Measurements from ENCODE around the gene NINJ1.

Gene NINJ1

DNA sequence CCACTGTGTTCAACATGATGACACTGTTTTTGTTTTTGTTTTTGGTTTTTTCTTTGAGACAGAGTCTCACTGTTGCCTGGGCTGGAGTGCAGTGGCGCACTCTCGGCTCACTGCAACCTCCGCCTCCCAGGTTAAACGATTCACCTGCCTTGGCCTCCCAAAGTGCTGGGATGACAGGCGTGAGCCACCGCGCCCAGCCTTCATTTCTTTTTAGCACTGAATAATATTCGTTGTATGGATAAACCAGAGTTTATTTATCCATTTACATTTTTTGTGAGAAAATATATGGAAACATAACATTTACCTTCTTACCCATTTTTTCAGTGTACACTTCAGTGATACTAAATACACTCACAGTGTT lies 33.8 kb downstream of the NINJ1 start:
- no peak for DNase-seq (ENCODE audit: low read depth, low spot score)

DNA sequence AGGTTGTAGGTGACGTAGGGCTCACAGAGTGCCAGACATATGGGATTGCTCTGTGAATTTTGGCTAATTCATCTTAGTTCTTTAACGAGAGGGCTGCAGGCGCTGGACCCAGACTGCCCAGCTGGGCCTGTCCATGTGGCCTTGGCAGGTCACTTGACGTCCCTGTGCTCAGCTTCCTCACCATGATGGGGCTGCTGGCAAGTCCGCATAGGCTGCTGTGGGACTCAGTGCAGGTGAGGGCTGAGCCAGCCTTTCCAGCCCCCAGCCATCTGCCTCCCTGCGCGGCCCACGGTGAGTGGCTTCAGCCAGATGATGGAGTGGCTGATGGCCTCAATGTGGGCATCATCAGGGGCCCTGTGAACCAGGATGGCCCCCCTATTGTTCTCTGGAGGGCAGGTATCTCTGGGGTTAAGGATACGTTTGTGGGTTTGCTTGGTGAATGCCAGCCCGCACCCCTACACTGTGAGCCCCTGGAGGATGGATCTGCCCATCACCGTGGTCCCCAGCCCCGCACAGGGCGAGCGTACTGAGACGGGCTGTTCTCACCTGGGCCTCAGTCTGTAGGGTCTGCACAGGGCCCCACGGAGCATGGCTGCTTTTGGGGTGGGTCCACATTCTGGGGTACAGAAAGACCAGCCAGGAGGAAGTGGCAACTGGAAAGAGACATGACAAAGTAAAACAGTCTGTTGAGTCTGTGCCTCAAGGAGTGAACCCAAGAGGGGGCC lies 34.3 kb downstream of the NINJ1 start:
- DNase-seq (ENCODE audit: low read depth, low spot score), result no peak

- DNase-seq (ENCODE audit: low read depth, low spot score), result no peak
Measured at GRCh38 chr9:93098236-93098946, 35.7 kb downstream of the NINJ1 start.

DNA sequence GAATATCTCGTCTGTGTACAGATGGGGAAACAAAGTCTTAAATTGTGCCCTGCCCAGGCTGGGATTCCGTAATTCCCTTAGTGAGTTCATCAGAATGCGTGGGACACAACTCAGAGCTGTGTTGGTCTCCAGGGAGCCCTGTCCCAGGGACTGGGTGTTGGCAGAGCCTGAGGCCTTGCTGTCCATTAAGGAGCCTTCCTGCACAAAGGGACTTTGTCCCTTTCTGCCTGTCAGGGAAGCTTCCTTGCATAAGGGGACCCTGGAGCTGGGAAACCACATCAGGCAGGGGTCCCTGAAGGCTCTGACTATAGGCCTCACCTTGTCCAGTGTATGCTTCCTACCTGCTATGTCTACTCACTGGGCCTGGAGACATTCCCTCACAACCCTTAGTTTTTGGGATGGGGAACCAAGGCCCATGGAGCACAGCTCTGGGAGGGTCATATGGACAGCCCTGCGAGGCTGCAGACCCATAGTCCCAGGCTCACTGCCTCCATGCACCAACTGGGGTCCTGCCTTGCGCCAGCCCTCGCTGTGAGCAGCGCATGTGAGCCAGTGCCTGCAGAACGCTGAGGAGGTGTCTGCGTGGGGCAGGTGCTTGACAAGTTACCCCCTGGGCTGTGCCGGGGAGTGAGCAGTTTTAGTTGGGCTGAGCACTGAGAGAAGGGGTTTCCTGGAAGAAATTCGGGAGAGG lies 36.4 kb downstream of the NINJ1 start:
- no peak for DNase-seq (ENCODE audit: low read depth, low spot score)

- no peak for DNase-seq (ENCODE audit: low read depth, low spot score)
Measured at GRCh38 chr9:93096811-93097382, 37.2 kb downstream of the NINJ1 start.

- DNase-seq (ENCODE audit: low read depth, low spot score), result no peak
Measured at GRCh38 chr9:93096131-93096802, 37.8 kb downstream of the NINJ1 start, which contains the start of gene CARD19. TSS of gene CARD19 (plus strand) at chr9:93096217. CDS start at chr9:93096346, 129 bp downstream.

GRCh38 chr9:93095205-93096130 lies 38.6 kb downstream of the NINJ1 start:
- DNase-seq (ENCODE audit: low read depth, low spot score), result peak; percentile 100

DNA sequence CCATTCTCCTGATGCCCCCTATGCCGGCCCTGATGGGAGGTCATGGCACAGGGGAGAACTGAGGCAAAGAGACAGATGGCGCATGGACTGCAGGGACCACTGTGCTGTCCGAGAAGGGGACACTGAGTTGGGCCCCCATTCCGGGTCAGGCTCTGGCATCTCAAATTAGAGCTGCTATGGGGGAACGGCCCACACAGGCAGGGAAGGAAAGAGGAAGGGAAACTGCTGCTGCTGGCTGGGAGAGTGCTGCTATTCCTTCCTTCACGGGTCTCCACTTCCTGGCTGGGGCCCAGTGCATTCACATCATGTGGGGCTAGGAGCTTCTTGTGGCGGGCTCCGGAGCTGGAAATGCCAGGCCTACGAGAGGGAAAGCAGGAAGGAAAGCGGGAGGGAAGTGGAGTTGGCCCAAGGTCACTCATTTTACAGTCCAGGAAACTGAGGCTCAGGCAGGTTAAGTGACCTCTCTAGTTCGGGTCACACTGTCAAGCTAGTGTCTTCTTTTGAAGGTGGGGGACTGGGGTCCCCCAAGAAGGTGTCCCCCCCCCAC lies 39.3 kb downstream of the NINJ1 start:
- DNase-seq (ENCODE audit: low read depth, low spot score), result no peak

- DNase-seq (ENCODE audit: low read depth, low spot score), result no peak
Measured at GRCh38 chr9:93093877-93094657, 40.0 kb downstream of the NINJ1 start.

DNA sequence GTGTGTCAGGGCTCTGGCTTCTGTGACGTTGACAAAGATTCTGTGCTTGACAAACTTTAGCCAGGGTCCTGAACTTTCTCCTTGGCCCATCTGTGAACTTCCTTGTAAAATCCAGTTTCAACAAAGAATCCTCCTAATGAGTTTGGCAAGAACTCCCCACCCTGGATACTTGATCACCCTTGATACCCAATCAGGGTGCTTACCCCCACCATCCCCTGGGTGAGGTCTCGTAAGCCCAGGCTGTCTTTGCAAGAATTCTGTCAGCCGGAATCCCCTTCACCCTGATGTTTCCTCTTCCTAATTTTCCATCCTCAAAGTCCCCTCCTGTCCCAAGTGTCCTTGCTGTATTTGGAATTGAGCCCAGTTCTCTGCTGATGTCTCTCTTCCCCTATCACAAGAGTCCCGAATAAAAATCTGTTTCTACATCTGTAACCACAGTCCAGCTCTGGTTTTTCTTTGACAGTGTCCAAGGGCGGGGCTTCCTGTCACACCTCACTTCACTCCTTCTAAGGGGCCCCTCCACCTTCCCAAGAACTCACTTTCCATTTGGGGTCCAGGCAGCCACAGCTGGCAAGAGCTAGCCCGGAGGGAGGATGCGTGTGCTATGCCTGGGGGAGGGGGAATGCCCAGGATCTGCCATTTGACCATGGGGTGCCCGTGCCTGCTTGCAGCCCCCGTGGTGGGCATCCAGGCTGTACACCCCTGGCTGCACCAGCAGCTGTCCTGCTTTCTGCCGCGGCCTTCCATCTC lies 40.7 kb downstream of the NINJ1 start:
- DNase-seq (ENCODE audit: low read depth, low spot score), result no peak

DNA sequence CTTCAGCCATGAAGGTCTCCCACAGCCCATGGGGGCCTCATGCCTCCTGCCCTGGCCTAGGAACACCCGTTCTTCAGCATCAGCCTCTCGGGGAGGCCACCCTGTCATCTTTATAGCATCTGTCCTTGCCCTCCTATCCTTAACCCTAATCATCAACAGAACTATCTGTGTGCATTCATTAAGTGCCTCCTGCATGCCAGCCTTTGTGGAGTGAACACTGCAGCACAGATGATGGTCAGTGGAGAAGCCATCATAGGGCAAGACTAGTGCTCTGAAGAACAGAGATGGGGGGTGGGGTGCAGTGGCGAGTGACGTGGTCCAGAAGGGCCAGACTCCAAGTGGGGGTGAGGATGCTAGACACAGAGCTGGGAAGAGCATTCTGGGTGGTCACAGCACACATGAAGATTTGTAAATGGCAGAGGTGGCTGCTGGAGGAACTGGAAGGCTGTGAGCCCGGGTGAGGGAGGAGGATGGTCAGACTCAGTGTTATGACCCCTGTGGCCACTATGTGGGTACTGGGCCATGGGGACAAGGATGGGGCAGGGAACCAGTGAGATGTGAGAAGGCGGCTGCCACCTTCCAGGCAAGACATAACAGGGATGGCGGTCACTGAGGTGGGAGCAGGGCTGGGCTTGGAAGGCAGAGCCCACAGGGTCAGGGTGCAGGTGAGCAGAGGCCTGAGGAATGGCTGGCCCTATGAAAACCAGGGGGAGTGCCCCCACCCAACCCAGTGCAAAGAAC lies 41.6 kb downstream of the NINJ1 start:
- no peak for DNase-seq (ENCODE audit: low read depth, low spot score)

DNA sequence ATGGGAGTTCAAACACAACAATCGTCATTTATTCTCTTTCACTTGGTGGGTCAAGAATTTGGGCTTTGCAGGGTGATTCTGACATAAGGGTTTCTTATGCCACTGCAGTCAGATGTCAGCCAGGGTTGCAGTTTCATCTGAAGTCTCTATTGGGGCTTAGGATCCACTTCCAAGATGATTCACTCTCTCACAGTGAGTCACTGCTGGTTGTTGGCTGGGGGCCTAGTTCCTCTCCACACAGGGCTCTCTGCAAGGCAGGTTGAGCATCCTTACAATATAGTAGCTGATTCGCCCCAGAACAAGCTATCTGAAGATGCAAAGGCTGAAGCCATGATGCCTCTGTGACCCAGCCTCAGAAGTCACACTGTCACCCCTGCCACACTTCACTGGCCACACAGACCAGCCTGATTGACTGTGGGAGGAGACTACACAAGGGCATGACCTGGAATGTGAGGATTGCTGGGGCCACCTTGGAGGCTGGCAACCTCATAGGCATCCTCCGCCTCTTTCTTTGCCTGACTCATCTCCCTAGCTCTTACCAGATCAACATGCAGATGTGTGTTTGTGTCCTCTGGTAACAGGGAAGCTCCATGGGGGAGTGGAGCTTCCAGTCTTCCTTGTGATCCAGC lies 42.5 kb downstream of the NINJ1 start:
- no peak for DNase-seq (ENCODE audit: low read depth, low spot score)

DNA sequence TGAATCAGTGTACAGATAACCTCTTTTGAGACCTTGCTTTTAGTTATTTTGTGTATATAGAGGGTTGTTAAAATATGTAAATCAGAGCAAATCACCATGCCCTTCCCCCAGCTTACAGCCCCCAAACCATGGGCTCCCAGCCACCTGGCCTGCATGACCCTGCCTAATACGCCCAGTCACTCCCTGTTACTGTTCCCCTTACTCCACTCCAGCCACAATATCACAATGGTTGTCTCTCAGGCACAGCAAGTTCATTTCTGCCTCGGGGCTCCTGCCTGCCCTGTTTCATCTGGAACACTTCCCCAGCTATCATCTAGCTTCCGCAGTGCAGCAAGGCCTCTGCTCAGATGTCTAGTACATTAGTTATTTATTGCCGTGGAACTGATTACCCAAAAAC lies 43.0 kb downstream of the NINJ1 start:
- DNase-seq (ENCODE audit: low read depth, low spot score), result no peak

DNA sequence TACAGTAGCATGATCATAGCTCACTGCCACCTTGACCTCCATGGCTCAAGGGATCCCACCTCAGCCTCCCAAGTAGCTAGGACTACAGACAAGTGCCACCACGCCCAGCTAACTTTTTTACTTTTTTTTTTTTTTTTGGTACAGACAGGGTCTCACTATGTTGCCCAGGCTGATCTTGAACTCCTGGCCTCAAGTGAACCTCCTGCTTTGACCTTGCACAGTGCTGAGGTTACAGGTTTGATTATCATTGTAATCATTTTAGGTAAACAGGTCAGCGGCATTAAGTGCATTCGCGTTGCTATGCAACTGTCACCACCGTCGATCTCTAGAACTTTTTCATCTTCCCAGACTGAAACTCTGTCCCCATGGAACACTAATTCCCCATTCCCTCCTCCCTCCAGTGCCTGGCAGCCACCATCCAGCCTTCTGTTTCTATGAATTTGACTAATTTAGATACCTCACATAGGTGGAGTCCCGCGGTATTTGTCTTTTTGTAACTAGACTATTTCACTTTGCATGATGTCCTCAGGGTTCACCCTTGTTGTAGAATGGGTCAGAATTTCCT lies 43.9 kb downstream of the NINJ1 start:
- no peak for DNase-seq (ENCODE audit: low read depth, low spot score)

GRCh38 chr9:93089481-93089991 lies 44.5 kb downstream of the NINJ1 start:
- no peak for DNase-seq (ENCODE audit: low read depth, low spot score)

DNA sequence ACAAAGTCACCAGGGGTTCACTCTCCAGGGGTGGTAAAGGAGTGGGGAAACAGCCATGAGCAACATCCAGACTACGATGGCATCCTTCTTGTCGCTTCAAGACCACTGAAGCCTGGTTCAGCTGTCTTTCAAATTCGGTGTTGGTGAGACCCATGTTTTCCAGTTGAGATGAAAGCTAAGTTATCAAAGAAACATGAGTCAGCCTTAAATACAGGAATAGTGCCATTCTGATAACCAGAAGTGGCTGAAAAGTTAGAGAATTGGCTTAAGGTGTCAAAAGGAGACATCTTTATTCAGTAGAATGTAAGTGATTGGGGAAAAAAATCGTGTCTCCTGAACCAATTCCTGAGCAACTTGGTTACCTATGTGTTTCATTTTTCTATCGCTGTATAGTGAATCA lies 45.0 kb downstream of the NINJ1 start:
- DNase-seq (ENCODE audit: low read depth, low spot score), result no peak

- DNase-seq (ENCODE audit: low read depth, low spot score), result no peak
Measured at GRCh38 chr9:93088656-93089015, 45.4 kb downstream of the NINJ1 start.

Data from activated CD4-positive, CD25-positive, alpha-beta regulatory T cell treated with anti-CD3 and anti-CD28 coated beads, Interleukin-2, amount 50 U/mL, for 16 hours (primary cell).